Neural progenitor cell (in vitro differentiated cells): ENCODE measurements around the gene BCAS3.

ENCODE experiments used
- CTCF ChIP-seq: fragments of 200-600 bp; sonication (generic); IDR thresholded peaks from 2 replicates; pipeline ENCODE4 v1.5.1; 2017; ENCODE audit warnings: antibody characterized with exemption, mild to moderate bottlenecking
- EZH2phosphoT487 ChIP-seq: fragments of 200-600 bp; sonication (generic); IDR thresholded peaks from 2 replicates; pipeline ENCODE4 v1.6.1; 2017; ENCODE audit warnings: antibody characterized with exemption

GRCh38 chr17:61371179-61371578 lies 693.5 kb downstream of the BCAS3 start:
- TF ChIP-seq CTCF (no peak), EZH2phosphoT487 (no peak)
